Keratinocyte (primary cell): ENCODE results near the gene RIPK3. TPM values are rescaled to one million over a fixed set of nuclear protein-coding genes. Genes with fewer than 3 reads are reported as not detected.

Experiments used
- DNase-seq: peaks from one replicate; pipeline ENCODE4 v3.0.0-alpha.2; 2011; ENCODE audit warnings: low read depth, missing footprints, low spot score
- FAIRE-seq: peaks from 2 replicates; lab custom pipeline; 2011; peaks lifted over from hg19 to GRCh38; lab: Jason Lieb, UNC
- H2AFZ ChIP-seq: 2 replicates; pipeline ENCODE4 v1.6.0; 2012; ENCODE audit warnings: low read length, control low read depth, inconsistent platforms; ENCODE audit not compliant: control insufficient read depth
- H3K27ac ChIP-seq: 2 replicates; pipeline ENCODE4 v1.5.1; 2011; ENCODE audit warnings: low read length; ENCODE audit not compliant: control insufficient read depth, insufficient read depth
- H3K27me3 ChIP-seq: 3 replicates; pipeline ENCODE4 v1.6.0; 2011; ENCODE audit warnings: low read length; ENCODE audit not compliant: control insufficient read depth, insufficient read depth; ENCODE audit errors: extremely low read depth
- H3K36me3 ChIP-seq, 2 experiments: 2 replicates in 1 of 2; 3 replicates in 1 of 2; pipeline ENCODE4 v1.5.1; 2011; ENCODE audit warnings: low read length in 2 of 2, mild to moderate bottlenecking in 1 of 2; ENCODE audit not compliant: control insufficient read depth in 2 of 2, insufficient read depth in 2 of 2; ENCODE audit errors: extremely low read depth in 1 of 2
- H3K4me1 ChIP-seq: 3 replicates; pipeline ENCODE4 v1.5.1; 2011; ENCODE audit warnings: low read length; ENCODE audit not compliant: control insufficient read depth, insufficient read depth; ENCODE audit errors: extremely low read depth
- H3K4me2 ChIP-seq: 3 replicates; pipeline ENCODE4 v1.6.0; 2011; ENCODE audit warnings: low read depth, low read length; ENCODE audit not compliant: control insufficient read depth, insufficient read depth; ENCODE audit errors: extremely low read depth
- H3K4me3 ChIP-seq, 3 experiments: fragments of 200-600 bp in 1 of 3; sonication (generic) in 1 of 3; 2 replicates in 2 of 3; 3 replicates in 1 of 3; pipeline ENCODE4 v1.5.1; 2011 to 2016; ENCODE audit warnings: low read length in 3 of 3, mild to moderate bottlenecking in 3 of 3, control low read depth in 2 of 3, inconsistent platforms in 1 of 3, low read depth in 1 of 3, mixed read lengths in 1 of 3, mixed run types in 1 of 3, moderate library complexity in 1 of 3; ENCODE audit not compliant: control insufficient read depth in 2 of 3, insufficient read depth in 2 of 3; ENCODE audit errors: extremely low read depth in 1 of 3
- H3K79me2 ChIP-seq: 2 replicates; pipeline ENCODE4 v1.6.0; 2012; ENCODE audit warnings: low read length; ENCODE audit not compliant: control insufficient read depth, insufficient read depth
- H3K9ac ChIP-seq: 3 replicates; pipeline ENCODE4 v1.6.0; 2011; ENCODE audit warnings: low read length; ENCODE audit not compliant: control insufficient read depth, insufficient read depth; ENCODE audit errors: extremely low read depth
- H3K9me1 ChIP-seq: 3 replicates; pipeline ENCODE4 v1.6.0; 2011; ENCODE audit warnings: low read length; ENCODE audit not compliant: control insufficient read depth, insufficient read depth; ENCODE audit errors: extremely low read depth
- H3K9me3 ChIP-seq: 2 replicates; pipeline ENCODE4 v1.5.1; 2012; ENCODE audit warnings: low read depth, low read length; ENCODE audit not compliant: control insufficient read depth
- H4K20me1 ChIP-seq: 3 replicates; pipeline ENCODE4 v1.6.0; 2011; ENCODE audit warnings: low read length; ENCODE audit not compliant: control insufficient read depth, insufficient read depth; ENCODE audit errors: extremely low read depth
- CTCF ChIP-seq, 3 experiments: IDR thresholded peaks in 1 of 3; conservative IDR thresholded peaks in 1 of 3; optimal IDR thresholded peaks in 1 of 3; 2 replicates in 2 of 3; 3 replicates in 1 of 3; pipeline versions ENCODE3 to v1.5.1; 2011; ENCODE audit warnings: low read length in 3 of 3, mild to moderate bottlenecking in 3 of 3, moderate library complexity in 2 of 3, control low read depth in 1 of 3, inconsistent platforms in 1 of 3; ENCODE audit not compliant: insufficient read depth in 2 of 3; ENCODE audit errors: extremely low read depth in 1 of 3
- EZH2 ChIP-seq: IDR thresholded peaks from one replicate; pipeline ENCODE4 v1.6.1; 2012; ENCODE audit warnings: inconsistent platforms, mild to moderate bottlenecking, low read length, moderate library complexity
- dilution Hi-C: fragments of 300-500 bp; cut with MboI; formaldehyde crosslinking; loops from one replicate; pipeline ENCODE4 v1.7.0; 2020; ENCODE audit warnings: low sequenced_read_pairs; ENCODE audit not compliant: extremely low pct_ligation_motif_present
- polyA plus RNA-seq, 5 experiments: library from polyadenylated mRNA; depleted of rRNA in 3 of 5; stranded (reverse) in 3 of 5; stranded (forward) in 1 of 5; unstranded in 1 of 5; fragments of >200 nt; gene quantifications; 1 replicate in 1 of 5; 2 replicates in 3 of 5; 3 replicates in 1 of 5; pipeline versions ENCODE4 v1.2.1 to v1.2.3, GENCODE V29; 2011 to 2012; ENCODE audit warnings: missing spikeins in 2 of 5, low read depth in 1 of 5, low replicate concordance in 1 of 5

The RIPK3 gene
- polyA plus RNA-seq, 1 donor (not counting 4 experiments of a cell fraction or from before 2014, with no cell fraction given), result 8.0 TPM

GRCh38 chr14:24325963-24326362 lies 13.8 kb downstream of the RIPK3 start:
- Histone ChIP-seq H4K20me1 (no peaks in the 10 kb centered on the region), H3K4me3 (no peak overlapping the region), H3K9ac (no peak overlapping the region), H3K4me2 (no peak overlapping the region), H3K36me3 (no peaks in the 10 kb centered on the region), H3K27ac (no peak overlapping the region), H3K4me1 (no peaks in the 10 kb centered on the region), H3K9me3 (no peaks in the 10 kb centered on the region), H3K9me1 (no peaks in the 10 kb centered on the region), H2AFZ (no peak overlapping the region), H3K79me2 (no peaks in the 10 kb centered on the region), H3K27me3 (no peaks in the 10 kb centered on the region)
- DNase-seq (no peak), FAIRE-seq (no peak)
- dilution Hi-C loops, result no loop called here
- TF ChIP-seq CTCF (optimal IDR thresholded peaks at IDR 0.05 in 1 of 3, IDR thresholded peaks at IDR 0.05 in 1 of 3, conservative IDR thresholded peaks at IDR 0.05 in 1 of 3; ENCODE audit: extremely low read depth in 1 of 3, insufficient read depth in 2 of 3, low read length in 3 of 3) (no peak), EZH2 (no peak)

- Histone ChIP-seq H3K9ac (no peak overlapping the region), H3K27me3 (no peaks in the 10 kb centered on the region), H3K4me1 (no peaks in the 10 kb centered on the region), H3K36me3 (no peaks in the 10 kb centered on the region), H3K27ac (no peak overlapping the region), H3K9me1 (no peaks in the 10 kb centered on the region), H3K79me2 (no peaks in the 10 kb centered on the region), H2AFZ (no peak overlapping the region), H3K9me3 (no peaks in the 10 kb centered on the region), H3K4me2 (no peak overlapping the region), H3K4me3 (no peak overlapping the region), H4K20me1 (no peaks in the 10 kb centered on the region)
- no peak for FAIRE-seq
- dilution Hi-C loops, result no loop called here
- DNase-seq, result no peak
- TF ChIP-seq CTCF (optimal IDR thresholded peaks at IDR 0.05 in 1 of 3, IDR thresholded peaks at IDR 0.05 in 1 of 3, conservative IDR thresholded peaks at IDR 0.05 in 1 of 3; ENCODE audit: extremely low read depth in 1 of 3, insufficient read depth in 2 of 3, low read length in 3 of 3), result no peak
- TF ChIP-seq EZH2, result no peak
Measured at GRCh38 chr14:24325041-24325530, 14.7 kb downstream of the RIPK3 start.
